ENCODE measurements around the gene DEPP1.

Gene DEPP1

GRCh38 chr10:44950326-44951225 lies 28.0 kb downstream of the DEPP1 start:
- peak; percentile 40 for DNase-seq

GRCh38 chr10:44949915-44950314 lies 28.7 kb downstream of the DEPP1 start:
- peak; percentile 24 for DNase-seq

- DNase-seq, result peak; percentile 17
Measured at GRCh38 chr10:44949127-44949802, 29.3 kb downstream of the DEPP1 start.

GRCh38 chr10:44948642-44949041 lies 30.0 kb downstream of the DEPP1 start:
- peak; percentile 4 for DNase-seq

GRCh38 chr10:44947371-44948152 lies 31.0 kb downstream of the DEPP1 start:
- DNase-seq, result peak; percentile 5

- DNase-seq, result peak; percentile 33
Measured at GRCh38 chr10:44946205-44946604, 32.4 kb downstream of the DEPP1 start.

- DNase-seq, result no peak
Measured at GRCh38 chr10:44944354-44944753, 34.3 kb downstream of the DEPP1 start.

GRCh38 chr10:44939691-44940401 lies 38.8 kb downstream of the DEPP1 start:
- no peak for DNase-seq

GRCh38 chr10:44938956-44939355 lies 39.7 kb downstream of the DEPP1 start:
- DNase-seq, result no peak

- DNase-seq, result peak; percentile 50
Measured at GRCh38 chr10:44937196-44938005, 41.2 kb downstream of the DEPP1 start.

- DNase-seq, result peak; percentile 45
Measured at GRCh38 chr10:44936314-44936975, 42.2 kb downstream of the DEPP1 start.

- DNase-seq, result no peak
Measured at GRCh38 chr10:44935966-44936295, 42.7 kb downstream of the DEPP1 start.

GRCh38 chr10:44935201-44935965 lies 43.2 kb downstream of the DEPP1 start:
- DNase-seq, result peak; percentile 28

- DNase-seq, result no peak
Measured at GRCh38 chr10:44934416-44935200, 44.0 kb downstream of the DEPP1 start.

- DNase-seq, result peak; percentile 44
Measured at GRCh38 chr10:44933451-44934321, 44.9 kb downstream of the DEPP1 start.

- DNase-seq, result peak; percentile 95
Measured at GRCh38 chr10:44932517-44933450, 45.8 kb downstream of the DEPP1 start.
